HG03520 (cell line): Measurements from ENCODE around the gene LCOR.
"Not testable (repeated sequence)": the region's sequence is repeated elsewhere in the genome, so short reads cannot be mapped to it uniquely, and the experiment has no call there.

Experiments used
- ATAC-seq: cut with Tn5 transposase; IDR thresholded peaks from one replicate; pipeline ENCODE4 v1.9.1; 2021; ENCODE audit warnings: mild to moderate bottlenecking, moderate library complexity; ENCODE audit not compliant: unreplicated experiment

LCOR gene

DNA sequence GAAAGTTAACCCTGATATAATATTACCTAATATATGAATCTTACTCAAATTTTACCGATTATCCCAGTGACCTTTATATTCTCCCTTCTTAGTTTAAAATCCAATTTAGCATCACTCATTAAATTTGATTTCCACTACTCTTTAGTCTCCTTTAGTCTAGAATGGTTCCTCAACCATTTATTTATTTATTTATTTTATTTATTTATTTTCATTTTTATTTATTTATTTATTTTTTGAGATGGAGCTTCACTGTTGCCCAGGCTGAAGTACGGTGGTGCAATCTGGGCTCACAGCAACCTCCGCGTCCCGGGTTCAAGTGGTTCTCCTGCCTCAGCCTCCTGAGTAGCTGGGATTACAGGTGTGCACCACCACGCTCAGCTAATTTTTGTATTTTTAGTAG lies 92.8 kb downstream of the LCOR start:
- no peak for ATAC-seq

DNA sequence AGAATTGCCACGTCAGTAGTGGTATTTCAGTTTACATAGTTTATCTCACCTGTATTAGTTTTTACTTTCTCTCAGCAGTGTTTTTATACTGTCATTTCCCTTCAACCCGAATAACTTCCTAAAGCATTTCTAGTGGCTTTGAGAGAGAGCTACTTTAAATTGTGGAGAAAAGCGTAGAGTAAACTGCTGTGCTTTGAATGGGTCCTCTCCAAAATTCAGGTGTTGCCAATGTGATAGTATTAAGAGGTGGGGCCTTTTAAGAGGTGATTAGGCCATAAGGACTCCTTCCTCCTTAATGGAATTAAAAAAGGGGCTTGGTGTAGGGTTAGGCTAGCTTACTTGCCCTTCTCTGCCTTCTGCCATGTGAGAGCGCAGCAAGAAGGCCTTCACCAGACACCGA lies 98.4 kb downstream of the LCOR start:
- no peak for ATAC-seq

DNA sequence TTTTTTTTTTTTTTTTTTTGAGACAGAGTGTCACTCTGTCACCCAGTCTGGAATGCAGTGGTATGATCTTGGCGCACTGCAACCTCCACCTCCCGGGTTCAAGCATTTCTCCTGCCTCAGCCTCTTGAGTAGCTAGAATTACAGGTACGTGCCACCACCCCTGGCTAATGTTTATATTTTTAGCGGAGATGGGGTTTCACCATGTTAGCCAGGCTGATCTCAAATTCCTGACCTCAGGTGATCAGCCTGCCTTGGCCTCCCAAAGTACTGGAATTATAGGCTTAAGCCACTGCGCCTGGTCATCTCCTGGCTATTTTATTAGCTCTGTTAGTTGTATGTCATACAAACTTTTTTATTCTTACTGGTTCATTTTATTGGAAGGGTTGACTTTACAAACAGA lies 103.0 kb downstream of the LCOR start:
- ATAC-seq, result no peak

DNA sequence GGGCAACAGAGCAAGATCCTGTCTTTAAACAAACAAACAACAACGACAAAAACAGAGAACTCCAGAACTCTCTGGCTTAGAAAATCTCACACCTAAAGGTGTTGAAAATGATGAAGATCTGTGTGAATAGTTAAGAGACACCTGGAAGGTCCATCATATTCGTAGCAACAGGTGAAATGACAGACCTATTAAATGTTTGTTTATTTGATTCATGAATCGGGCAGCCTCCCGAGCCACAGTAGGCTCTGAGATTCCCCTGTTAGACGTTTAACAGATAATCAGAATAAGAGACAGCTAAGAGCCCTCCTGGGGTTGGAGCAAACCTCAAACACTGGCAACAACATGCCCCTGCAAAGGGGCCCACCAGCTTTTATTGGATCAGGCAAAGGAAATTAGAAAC lies 103.7 kb downstream of the LCOR start:
- no peak for ATAC-seq

DNA sequence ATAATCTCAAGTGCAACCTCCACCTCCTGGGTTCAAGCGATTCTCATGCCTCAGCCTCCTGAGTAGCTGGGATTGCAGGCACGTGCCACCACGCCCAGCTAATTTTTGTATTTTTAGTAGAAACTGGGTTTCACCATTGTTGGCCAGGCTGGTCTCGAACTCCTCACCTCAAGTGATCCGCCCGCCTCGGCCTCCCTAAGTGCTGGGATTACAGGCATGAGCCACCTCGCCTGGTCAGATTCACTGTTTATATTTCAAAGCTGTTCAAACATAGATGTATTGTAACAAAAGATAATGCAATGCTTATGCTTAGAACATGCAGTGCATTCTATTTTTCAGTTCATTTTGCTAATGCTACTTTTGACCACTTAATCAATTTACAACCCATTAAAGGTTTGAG lies 111.1 kb downstream of the LCOR start:
- ATAC-seq, result not testable (repeated sequence)

DNA sequence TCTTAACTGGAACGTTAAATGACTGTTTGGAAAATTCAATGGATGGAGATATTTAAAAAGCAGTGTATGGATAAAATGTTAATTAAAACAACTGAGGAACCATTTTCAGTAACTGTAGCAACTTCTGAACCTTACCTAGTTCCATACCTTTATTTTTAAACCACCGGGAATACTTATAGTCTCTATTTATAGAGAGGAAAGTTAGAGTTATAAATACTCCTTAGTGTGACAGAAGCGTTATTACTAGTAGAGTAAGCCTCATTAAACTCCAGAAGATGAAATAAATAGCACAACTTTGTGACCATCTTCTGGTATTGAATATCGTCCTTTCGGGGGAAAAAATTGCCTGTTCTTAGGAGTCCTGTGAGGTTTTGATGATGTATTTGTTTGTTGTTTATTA lies 114.9 kb downstream of the LCOR start:
- ATAC-seq, result no peak

DNA sequence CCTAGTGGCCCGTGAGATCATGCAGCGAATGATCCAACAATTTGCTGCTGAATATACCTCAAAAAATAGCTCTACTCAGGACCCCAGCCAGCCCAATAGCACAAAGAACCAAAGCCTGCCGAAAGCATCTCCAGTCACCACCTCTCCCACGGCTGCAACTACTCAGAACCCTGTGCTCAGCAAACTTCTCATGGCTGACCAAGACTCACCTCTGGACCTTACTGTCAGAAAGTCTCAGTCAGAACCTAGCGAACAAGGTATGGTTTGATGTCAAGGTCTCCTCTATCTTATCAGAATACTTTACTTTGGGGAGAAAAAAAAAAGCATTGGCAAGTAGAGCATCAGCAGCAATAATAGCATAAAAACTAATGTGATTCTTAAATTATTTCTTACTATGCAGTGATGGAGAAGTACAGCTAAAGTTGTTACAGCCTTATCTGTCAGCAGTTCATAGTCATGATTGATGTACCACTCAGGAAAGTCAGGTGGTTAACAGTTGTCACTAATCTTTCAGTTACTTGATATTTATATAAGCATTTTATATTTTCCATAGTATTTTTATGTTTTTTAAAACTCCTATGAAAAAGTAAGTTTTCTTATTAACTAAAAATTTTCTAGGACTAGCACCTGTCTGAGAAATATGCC lies 117.1 kb downstream of the LCOR start:
- no peak for ATAC-seq

DNA sequence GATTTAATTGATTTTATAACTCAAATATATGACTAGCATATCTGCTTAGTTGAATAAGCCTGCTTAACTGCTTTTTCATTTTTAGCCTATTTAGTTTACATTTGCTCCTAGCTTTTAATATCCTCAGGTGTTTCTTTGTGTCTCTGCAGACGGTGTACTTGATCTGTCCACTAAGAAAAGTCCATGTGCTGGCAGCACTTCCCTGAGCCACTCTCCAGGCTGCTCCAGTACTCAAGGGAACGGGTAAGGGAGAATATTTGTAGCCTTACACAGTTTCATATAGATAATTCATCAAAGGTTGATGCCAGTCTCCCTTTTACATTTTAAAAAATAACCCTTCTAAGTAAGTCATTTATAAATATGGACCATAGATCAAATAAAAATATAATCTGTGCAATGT lies 119.9 kb downstream of the LCOR start:
- ATAC-seq, result no peak

DNA sequence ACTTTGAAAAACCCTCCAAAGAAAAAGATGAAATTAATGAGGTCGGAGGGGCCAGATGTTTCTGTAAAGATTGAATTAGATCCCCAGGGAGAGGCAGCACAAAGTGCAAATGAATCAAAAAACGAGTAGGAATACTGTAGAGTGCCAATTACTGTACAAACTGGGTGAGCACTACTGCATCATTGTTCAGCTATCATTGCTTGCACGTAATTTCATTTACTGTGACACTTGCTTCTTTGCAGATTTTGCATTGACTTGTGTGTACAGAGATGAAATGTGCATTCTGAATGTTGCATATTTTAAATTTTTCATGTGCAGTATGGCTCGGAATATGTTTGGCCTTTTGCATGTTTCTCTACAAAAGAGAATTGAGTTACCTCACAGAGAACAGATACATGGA lies 123.7 kb downstream of the LCOR start:
- no peak for ATAC-seq

DNA sequence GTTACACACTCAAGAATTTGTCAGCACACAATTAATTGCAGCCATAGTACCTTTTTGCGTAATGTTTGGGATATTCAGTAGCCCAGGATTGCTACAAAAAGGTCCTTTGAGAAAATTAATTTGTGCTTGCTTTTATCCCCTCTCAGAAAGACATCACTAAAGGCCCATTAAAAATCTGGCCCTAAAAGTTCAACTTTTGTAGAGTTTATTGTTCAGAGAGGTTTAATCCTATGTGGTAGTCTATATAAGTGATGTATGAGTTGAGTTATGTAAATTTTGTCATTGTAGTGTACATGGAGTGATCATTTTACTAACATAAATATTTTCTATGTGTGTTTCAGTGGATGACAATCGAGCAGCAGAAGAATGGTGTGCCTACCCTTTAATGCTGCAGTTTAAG lies 126.0 kb downstream of the LCOR start:
- no peak for ATAC-seq

DNA sequence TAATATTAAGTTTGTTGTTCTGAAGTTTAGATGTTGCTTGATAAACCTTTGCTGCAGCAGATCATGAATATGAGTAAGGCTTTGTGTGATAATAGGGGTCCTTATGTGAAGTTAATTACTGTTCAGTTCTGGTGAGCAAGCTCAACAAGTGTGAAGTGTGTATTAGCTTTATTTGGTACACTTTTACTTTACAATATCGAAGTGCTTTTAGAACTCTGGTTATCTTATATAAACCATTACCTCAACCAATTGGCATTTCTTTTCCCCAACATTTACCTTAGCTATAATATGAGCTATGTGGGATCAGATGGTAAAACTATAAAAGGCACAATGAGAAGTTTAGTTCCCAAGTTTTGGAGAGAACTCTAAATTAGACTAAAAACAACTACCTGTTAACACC lies 127.6 kb downstream of the LCOR start:
- ATAC-seq, result no peak

DNA sequence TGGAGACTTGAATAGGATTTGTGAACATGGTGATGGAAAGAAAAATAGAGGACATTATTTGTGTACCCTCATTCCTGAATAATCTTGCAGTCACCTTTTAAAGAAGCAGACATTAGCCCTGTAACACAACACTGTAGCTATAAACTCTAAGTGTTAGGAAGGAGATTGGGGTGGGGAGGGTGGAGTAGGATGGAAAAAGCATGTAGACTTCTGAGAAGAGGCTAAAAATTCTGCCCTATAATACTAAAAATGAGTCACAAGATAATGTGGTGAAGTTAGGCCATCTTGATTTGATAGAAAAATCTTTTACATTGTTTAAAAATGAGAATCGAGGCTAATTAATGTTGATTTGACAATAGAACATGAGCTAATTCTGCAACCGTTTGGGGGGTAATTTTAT lies 128.8 kb downstream of the LCOR start:
- no peak for ATAC-seq

DNA sequence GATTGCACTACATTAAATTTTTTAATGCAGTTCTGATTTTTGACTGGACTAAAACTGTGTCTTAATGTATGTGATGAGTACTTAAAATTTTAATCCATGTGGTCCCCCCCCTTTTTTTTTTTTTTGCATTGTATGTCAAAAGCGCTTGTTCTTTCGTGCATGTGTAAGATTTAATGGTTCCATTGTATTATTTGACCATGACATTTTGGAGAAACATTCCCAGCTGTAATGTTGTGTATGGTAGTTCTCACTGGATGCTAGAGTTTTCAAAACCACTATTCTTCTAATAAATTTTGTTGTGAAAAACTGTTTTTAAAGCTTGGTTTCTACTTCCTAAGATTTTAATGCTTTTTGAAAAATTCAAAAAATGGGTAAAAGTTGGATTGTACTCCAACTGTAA lies 132.0 kb downstream of the LCOR start:
- no peak for ATAC-seq

DNA sequence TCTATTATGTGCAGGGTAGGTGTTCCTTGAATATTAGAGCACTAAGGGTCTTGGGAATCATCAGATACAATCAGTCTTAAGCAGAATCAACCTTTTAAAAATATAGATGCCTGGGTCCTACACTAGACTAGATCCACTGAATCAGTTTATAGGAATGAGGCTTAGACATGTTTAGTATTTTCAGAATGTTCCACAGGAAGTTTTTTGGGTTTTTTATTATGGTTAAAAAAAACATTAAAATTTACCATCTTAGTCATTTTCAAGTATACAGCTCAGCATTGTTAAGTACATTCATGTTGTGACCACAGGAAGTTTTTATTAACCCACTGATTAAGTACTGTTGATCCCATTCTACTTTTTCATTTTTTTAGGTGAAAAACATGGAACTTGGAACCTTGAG lies 135.7 kb downstream of the LCOR start:
- ATAC-seq, result no peak

DNA sequence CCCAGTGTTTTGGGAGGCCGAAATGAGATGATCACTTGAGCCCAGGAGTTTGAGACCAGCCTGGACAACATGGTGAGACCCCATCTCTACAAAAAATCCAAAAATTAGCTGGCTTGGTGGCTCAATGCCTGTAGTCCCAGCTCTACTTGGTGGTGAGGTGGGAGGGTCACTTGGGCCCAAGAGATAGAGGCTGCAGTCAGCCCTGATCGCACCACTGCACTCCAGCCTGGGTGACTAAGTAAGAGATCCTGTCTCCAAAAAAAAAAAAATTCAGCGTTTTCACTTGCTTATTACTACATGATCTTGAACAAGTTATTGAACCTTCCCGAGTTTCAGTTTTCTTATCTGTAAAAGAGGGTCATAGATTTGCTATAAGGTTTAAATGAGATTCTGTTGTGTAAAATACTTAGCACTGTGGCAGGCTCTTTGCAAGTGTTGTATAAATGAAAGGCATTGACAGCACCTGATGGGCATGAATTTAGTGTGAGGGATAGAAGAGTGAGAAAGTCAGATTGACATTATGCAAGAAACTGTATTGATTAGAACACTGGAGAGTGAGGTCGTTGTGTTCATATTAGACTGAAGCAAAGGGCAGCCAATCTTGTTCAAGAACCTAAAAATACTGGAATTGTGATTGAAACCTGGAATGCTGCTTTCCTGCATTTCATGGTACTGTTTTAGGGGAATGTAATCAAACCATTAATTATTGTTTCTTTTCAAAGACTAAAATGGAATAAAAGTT lies 136.8 kb downstream of the LCOR start:
- ATAC-seq, result no peak

DNA sequence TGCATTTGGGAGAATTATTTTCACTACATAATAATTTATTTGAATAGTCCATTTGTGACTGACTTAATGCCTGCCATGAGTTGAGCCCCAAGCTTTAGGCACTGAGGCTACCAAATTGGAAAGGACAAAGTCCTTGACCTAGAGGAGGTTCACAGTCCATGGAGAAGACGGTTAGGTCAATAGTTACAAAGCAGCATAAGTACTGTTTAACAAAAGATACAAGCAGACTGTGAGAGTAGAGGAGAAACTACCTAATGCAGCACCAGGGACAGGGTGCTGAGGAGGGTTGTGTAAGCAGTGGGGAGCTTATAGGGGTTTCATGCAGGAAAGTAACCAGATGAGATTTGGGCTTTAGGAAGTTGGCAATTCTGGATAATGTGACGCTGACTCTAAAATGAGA lies 139.2 kb downstream of the LCOR start:
- ATAC-seq, result no peak

DNA sequence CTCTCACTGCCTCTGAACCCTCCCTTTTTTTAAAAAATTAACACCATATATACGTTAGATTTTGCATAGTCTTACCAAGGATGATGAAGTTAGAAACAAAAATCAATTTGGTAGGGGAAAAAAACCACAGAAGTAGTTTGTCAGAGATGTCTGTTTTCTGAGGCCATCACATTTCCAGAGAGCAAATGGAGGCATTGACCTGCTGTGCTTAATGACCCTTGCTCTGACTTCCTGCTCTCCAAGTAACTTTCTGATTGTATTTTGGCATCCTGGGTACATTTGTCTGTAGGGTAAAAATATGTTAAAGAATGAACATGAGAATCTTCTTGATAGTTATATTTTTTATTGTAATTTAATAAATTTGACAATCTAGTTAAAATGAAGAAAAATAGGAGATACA lies 140.2 kb downstream of the LCOR start:
- no peak for ATAC-seq

DNA sequence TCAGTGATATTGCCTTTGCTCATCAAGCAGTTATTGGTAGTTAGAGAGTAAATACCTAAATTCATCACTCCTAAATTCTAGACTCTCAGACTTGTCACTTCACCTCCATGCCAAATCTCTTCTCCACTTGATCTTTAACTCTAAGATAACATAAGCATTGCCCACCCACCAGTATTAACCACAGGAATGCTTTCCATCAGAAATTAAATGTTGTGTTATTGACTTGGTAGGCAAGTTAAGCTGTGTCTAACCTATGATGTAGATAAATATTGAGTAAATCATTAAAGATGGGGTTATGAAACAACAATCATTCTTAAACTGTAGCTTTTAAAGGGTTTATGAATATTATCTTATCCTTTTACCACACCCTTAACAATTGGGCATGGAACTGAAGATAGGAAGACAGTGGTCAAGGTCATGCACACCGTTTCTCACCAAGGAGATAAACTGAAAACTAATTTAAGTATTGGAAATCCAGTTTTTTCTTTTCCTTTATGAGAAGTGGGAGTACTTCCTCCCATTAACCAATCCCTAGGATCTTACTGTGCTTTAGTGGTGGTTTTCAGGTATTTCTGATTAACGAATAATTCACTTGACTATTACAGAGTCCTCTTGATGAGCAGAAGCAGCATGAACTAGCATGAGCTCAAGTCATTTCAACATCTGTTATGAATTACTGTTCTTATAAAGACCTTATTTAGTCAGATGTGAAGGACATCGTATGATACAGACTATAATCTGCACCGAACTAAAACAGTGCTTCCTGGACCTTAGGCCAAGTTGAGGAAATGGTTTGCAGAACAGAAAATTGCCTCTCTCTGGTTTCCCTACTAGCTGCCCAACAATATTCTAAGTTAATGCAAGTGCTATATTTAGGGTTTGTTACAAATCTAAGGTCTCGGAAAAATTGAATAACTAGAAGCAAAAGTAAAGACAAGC lies 142.0 kb downstream of the LCOR start:
- no peak for ATAC-seq

DNA sequence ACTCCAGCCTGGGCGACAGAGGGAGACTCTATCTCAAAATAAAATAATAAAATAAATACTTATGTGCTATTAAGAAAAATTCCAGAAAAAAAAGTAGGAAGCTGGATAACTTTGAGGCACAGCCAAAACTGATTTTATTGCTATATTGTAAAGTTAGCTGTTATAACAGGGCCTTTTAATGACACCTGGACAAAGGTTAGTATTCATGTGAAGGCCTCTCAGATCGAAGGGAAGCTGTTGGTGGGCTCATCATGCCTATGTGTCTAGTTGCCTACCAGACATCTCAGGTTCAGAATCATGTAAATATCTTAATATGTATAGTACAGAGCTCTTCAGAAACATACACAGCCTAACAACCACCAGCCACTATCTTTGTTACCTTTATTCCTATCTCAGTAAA lies 143.0 kb downstream of the LCOR start:
- ATAC-seq, result no peak

DNA sequence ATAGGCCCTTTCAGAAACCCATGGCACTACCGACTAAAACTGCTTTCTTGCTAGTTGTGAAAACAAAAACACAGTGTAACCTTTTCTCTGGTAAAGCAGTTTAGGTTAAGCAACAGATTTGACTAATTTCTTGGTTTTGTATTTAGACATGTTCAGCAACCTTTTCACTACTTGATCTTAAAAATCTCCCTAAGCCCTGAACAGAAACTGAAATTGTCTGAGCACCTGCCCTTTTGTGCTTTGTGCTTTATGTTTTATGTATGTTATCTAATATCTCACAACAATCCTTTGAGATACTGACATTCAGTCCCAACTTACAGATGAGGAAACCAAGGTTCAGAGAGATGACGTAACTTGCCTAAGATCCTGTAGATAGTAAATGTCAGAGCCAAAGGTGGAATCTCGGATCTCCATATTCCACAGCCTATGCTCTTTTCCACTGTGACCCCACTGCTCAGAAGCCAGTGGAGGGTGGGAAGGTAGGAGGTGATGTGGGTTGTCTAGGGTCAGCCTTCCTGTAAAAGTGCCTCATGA lies 146.6 kb downstream of the LCOR start:
- ATAC-seq, result peak; percentile 78

DNA sequence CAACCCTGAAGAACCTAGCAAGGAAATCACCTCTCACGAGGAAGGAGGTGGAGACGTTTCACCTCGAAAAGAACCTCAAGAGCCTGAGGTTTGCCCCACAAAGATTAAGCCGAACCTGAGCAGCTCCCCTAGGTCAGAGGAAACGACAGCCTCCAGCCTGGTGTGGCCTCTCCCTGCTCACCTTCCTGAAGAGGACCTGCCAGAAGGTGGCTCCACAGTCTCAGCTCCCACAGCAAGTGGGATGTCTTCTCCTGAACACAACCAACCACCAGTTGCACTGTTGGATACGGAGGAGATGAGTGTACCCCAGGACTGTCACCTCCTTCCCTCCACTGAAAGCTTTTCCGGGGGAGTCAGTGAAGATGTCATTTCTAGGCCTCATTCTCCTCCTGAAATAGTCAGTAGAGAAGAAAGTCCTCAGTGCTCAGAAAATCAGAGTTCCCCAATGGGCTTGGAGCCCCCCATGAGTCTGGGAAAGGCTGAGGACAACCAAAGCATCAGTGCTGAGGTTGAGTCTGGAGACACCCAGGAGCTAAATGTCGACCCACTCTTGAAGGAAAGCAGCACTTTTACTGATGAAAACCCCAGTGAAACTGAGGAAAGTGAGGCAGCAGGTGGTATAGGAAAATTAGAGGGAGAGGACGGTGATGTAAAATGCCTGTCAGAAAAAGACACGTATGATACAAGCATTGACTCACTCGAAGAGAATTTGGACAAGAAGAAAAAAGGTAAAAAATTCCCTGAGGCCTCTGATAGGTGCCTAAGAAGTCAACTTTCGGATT lies 150.2 kb downstream of the LCOR start:
- no peak for ATAC-seq
